ENCODE measurements around the gene POLR1B. TPM values are rescaled to one million over a fixed set of nuclear protein-coding genes. Genes with fewer than 3 reads are reported as not detected.
"Not testable (repeated sequence)": the region's sequence is repeated elsewhere in the genome, so short reads cannot be mapped to it uniquely, and the experiment has no call there.

POLR1B gene
- total RNA-seq, 1 experiment from 2014 or later = 51.2 TPM

- H3K27me3 Mint-ChIP-seq (ENCODE audit: low read depth); H3K4me1 Mint-ChIP-seq; H3K4me3 Mint-ChIP-seq; H3K9me3 Mint-ChIP-seq; ATAC-seq; DNase-seq (ENCODE audit: low spot score); POLR2A ChIA-PET; H3K27ac Mint-ChIP-seq: not testable (repeated sequence)
- H3K36me3 Mint-ChIP-seq = peaks cover 77% of the 10 kb centered on the region
- CTCF ChIA-PET = interaction anchor here (0.6 kb wide), 1 partner anchor 46 kb away, joined by 5 read pairs; no protein-coding TSS in a partner anchor
Observed at GRCh38 chr2:112566508-112566907, 24.2 kb downstream of the POLR1B start.

GRCh38 chr2:112572005-112572404 lies 29.7 kb downstream of the POLR1B start:
- Mint-ChIP-seq H3K9me3 (no peaks in the 10 kb centered on the region), H3K4me3 (no peak overlapping the region), H3K4me1 (no peaks in the 10 kb centered on the region), H3K27me3 (ENCODE audit: low read depth) (no peaks in the 10 kb centered on the region), H3K36me3 (peaks cover 83% of the 10 kb centered on the region), H3K27ac (no peak overlapping the region)
- TF ChIP-seq EMX1 (CRISPR knock-in tag; IDR thresholded peaks at IDR 0.05) = no peak
- no peak for TF ChIP-seq ATF1 (CRISPR knock-in tag; IDR thresholded peaks at IDR 0.05)
- TF ChIP-seq ATF3 (CRISPR knock-in tag; conservative IDR thresholded peaks at IDR 0.05) = no peak
- no peak for TF ChIP-seq NR3C1 (CRISPR knock-in tag; conservative IDR thresholded peaks at IDR 0.05; ENCODE audit: low read depth)
- no peak for TF ChIP-seq ZNF138 (CRISPR knock-in tag; conservative IDR thresholded peaks at IDR 0.05)
- TF ChIP-seq USF2 (CRISPR knock-in tag; IDR thresholded peaks at IDR 0.05) = no peak
- no peak for TF ChIP-seq ESRRA (CRISPR knock-in tag; IDR thresholded peaks at IDR 0.05; ENCODE audit: borderline replicate concordance)
- no peak for TF ChIP-seq HMGXB4 (CRISPR knock-in tag; IDR thresholded peaks at IDR 0.05)
- TF ChIP-seq NR1H2 (CRISPR knock-in tag; IDR thresholded peaks at IDR 0.05) = no peak
- no peak for TF ChIP-seq E2F1 (CRISPR knock-in tag; IDR thresholded peaks at IDR 0.05)
- no peak for TF ChIP-seq E2F5 (CRISPR knock-in tag; IDR thresholded peaks at IDR 0.05)
- TF ChIP-seq ZNF396 (CRISPR knock-in tag; IDR thresholded peaks at IDR 0.05; ENCODE audit: borderline replicate concordance) = no peak
- no peak for TF ChIP-seq FOXP1 (CRISPR knock-in tag; IDR thresholded peaks at IDR 0.05; ENCODE audit: borderline replicate concordance)
- no peak for TF ChIP-seq ZNF219 (CRISPR knock-in tag; IDR thresholded peaks at IDR 0.05; ENCODE audit: borderline replicate concordance)
- no peak for TF ChIP-seq STAT6 (CRISPR knock-in tag; conservative IDR thresholded peaks at IDR 0.05; ENCODE audit: low read depth)
- no peak for TF ChIP-seq ZNF232 (CRISPR knock-in tag; IDR thresholded peaks at IDR 0.05)
- ChIA-PET POLR2A (no interaction called here), CTCF (no interaction called here)
- ATAC-seq (no peak), DNase-seq (ENCODE audit: low spot score) (no peak)
